Measurements from ENCODE around the gene KLHL35.

GRCh38 chr11:75389925-75390324, 43.1 kb downstream of the KLHL35 start:
- TF ChIP-seq EZH2 (IDR thresholded peaks at IDR 0.05; ENCODE audit: insufficient read depth, poor library complexity, severe bottlenecking) = no peak
- TF ChIP-seq EZH2phosphoT487 (IDR thresholded peaks at IDR 0.05; ENCODE audit: insufficient read depth, low read depth) = no peak

All from GM23248 (cell line).